Ishikawa (cell line): Measurements from ENCODE around the gene LRP1-AS.

Source experiments
- CREB1 ChIP-seq: IDR thresholded peaks from 2 replicates; pipeline ENCODE4 v1.6.1; 2012; ENCODE audit warnings: low read depth
- EGR1 ChIP-seq: IDR thresholded peaks from 2 replicates; pipeline ENCODE4 v1.6.1; 2012
- EP300 ChIP-seq: IDR thresholded peaks from 2 replicates; pipeline ENCODE4 v1.6.1; 2012; ENCODE audit warnings: borderline replicate concordance
- FOXM1 ChIP-seq: IDR thresholded peaks from 2 replicates; pipeline ENCODE4 v1.6.1; 2012; ENCODE audit warnings: low read depth, borderline replicate concordance
- MAX ChIP-seq: IDR thresholded peaks from 2 replicates; pipeline ENCODE4 v1.6.1; 2012
- NFIC ChIP-seq: IDR thresholded peaks from 2 replicates; pipeline ENCODE4 v1.6.1; 2012
- RAD21 ChIP-seq: IDR thresholded peaks from 2 replicates; pipeline ENCODE4 v1.6.1; 2012; ENCODE audit warnings: low read depth
- REST ChIP-seq: IDR thresholded peaks from 2 replicates; pipeline ENCODE4 v1.6.1; 2012; ENCODE audit warnings: low read depth, mild to moderate bottlenecking
- TAF1 ChIP-seq: IDR thresholded peaks from 2 replicates; pipeline ENCODE4 v1.6.1; 2012; ENCODE audit warnings: low read depth, mild to moderate bottlenecking
- TCF12 ChIP-seq: IDR thresholded peaks from 2 replicates; pipeline ENCODE4 v1.6.1; 2012; ENCODE audit warnings: low read depth
- TEAD4 ChIP-seq: IDR thresholded peaks from 2 replicates; pipeline ENCODE4 v1.6.1; 2012
- USF1 ChIP-seq: IDR thresholded peaks from 2 replicates; pipeline ENCODE4 v1.6.1; 2012
- YY1 ChIP-seq: IDR thresholded peaks from 2 replicates; pipeline ENCODE4 v1.6.1; 2012; ENCODE audit warnings: low read depth

- TF ChIP-seq MAX (no peak), CREB1 (no peak), EP300 (no peak), TAF1 (no peak), REST (no peak), FOXM1 (no peak), RAD21 (no peak), TEAD4 (no peak), EGR1 (no peak), TCF12 (no peak), NFIC (no peak), YY1 (no peak), USF1 (no peak)
These were observed 44.0 kb upstream of the LRP1-AS start for GRCh38 chr12:57191410-57191809.
